ENCODE results near the gene CLIC1.

CLIC1 gene

GRCh38 chr6:31768363-31769257, 32.3 kb upstream of the CLIC1 start:
- DNase-seq, result no peak

DNA sequence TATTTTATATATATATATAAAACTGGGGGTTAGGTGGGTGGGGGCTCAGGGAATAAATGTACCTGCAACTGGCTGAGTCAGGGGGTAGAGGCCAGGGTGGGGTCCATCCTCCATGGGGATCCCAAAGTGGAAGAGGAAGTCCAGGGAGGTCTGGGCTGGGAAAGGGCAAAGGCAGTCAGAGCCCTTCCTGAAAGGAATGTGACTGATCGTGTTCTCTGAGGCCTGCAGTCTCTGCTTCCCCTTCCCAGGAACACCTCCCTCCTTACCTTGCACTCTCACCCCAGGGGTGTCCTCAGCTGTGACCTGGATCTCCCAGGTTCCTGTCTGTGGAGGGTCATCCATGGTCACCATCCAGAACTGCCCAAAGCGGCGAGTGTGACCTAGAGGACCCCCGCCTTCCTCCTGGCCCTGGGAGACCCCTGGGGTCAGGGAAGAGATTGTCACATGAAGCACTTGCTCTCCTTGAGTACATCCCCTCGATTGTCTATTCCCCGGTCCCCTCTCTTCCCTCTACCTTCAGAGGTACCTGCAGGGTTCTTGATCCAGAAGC, 30.8 kb upstream of the CLIC1 start:
- DNase-seq, result no peak

DNA sequence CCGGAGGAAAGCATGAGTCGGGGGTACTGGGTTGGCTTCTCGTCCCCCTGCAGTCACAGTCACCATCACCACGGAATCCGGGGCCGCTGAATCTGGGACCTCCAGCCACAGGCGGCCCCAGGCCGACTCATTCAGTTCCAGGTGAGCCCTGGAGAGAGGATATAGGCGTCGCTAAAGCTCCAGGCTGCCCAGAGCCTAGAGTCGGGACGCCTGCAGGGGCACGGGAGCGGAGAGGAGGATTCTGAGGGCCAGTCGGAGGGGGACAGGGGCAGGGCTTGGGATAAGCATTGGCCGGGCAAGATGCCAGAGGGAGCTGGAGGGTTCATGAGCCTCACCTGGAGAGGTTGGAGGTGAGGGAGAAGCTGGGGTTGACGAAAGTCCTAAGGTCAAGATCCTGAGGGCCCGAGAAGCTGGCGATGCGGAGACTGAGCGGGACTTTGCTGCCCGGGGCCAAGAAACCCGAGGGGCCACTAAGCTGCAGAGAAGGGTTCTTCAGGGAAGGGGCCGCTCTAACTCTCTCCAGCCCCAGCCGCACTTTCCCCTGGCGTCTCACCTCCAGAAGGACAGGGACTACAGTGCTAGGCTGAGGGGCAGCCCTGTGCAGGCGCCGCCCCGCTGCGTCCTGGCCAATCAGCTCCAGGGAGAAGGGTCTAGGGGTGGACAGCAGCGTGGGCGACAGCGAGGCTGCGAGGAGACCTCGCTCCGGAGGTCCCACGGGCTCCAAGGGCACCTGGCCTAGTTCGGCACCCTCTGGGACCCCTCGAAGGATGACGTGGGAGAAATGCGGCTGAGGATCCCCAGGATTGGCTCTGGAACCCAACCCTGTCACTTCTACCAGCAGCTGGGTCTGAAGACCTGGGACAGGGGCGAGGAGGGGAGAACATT, 29.8 kb upstream of the CLIC1 start:
- no peak for DNase-seq

- DNase-seq, result no peak
Observed at GRCh38 chr6:31765559-31765909, 29.2 kb upstream of the CLIC1 start.

DNA sequence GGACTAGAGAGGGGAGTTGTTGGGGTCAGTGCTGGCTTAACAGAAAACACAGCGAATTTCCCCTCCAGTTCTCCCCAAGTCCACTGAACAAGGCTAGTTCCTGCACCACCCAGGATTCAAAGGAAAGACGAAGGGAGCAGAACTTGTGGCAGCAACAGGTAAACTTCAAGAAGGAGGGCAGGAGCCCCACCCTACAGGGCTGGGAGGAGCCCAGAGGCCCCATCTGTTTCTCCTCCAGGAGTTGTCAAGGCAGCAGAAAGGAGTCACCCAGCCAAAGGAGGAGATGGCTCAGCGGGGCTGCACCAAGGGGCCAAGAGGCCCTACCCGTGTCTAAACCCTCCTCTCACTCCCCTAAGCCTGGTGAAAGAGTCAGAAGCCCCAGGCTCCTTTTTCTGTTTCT, 27.9 kb upstream of the CLIC1 start:
- no peak for DNase-seq

DNA sequence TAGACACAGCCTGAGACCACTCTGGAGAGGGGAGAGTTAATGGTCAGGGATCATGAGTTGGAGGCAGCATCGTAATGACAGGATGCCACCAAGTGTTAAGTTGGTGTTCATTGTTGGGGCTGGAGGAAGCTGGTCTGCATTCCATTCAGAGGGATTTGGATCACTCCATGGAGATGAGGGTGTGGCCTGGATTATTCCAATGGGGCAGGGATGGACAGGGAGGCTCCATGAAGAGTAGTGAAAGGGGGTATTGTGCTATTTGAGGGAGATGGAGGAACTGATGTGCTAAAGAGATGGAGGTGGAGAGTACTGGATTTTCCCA, 27.2 kb upstream of the CLIC1 start:
- DNase-seq, result no peak

- DNase-seq, result no peak
Observed at GRCh38 chr6:31762878-31763618, 26.7 kb upstream of the CLIC1 start.

GRCh38 chr6:31762356-31762755, 26.0 kb upstream of the CLIC1 start, which contains the start of gene SAPCD1:
Gene SAPCD1 (plus strand): TSS chr6:31762656. CDS start chr6:31763055, 399 bp downstream.
- no peak for DNase-seq

- no peak for DNase-seq
Observed at GRCh38 chr6:31761343-31761742, 25.0 kb upstream of the CLIC1 start.

GRCh38 chr6:31760790-31761189, 24.5 kb upstream of the CLIC1 start:
- no peak for DNase-seq

- no peak for DNase-seq
Observed at GRCh38 chr6:31758281-31758680, 22.0 kb upstream of the CLIC1 start.

DNA sequence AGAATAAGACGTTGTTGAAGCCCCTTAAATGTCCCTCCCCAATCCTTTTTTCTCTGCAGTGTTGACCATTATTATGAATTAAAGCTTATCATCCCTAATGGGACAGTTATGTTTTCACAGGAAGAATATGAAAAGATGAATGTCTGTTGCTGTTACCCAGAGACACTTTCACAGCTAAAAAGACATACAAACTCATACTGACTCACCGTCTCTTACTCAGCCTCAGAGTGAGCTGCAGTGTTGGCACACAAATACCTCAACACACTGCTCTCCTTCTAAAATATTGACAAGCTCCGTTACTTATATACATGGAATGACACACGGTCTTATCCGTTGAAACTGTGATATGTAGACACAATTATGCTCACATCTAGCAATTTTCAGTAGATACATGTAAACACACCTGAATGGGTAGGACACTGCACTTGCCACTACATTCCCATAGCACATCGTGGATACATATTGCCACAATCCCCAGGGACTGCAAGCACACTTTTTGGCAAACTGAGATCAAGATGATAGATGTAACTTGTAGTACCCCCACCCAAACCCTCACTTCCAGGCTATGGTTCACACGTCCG, 16.5 kb upstream of the CLIC1 start:
- no peak for DNase-seq

DNA sequence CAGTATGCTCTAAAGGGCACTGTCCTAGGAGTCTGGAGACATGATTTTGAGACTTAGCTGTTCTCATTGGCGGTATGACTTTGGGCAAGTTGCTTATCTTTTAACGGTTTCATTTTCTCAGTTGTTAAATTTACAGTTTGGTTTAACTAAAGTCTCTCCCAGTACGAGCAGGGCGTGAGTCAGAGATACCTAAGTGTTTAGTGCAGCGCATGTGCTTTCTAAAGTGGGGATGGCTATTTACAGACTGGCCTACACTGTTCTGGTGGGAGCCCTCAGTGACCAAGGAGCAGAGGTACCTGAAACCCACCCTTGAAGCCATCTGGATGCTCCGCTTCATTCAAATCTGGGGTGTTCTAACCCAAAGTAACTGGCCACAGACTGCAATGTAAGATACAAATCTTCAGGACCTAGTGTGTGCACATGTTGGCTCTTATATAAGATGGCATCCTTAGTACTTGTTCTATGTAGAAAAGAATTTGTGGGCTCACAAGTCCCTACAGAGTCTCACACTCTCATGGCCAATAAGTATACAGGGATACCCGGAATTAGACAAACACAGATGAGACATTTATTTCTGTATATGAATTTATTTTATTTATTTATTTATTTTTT, 14.2 kb upstream of the CLIC1 start:
- DNase-seq, result no peak

- no peak for DNase-seq
Observed at GRCh38 chr6:31749301-31750036, 13.1 kb upstream of the CLIC1 start.

DNA sequence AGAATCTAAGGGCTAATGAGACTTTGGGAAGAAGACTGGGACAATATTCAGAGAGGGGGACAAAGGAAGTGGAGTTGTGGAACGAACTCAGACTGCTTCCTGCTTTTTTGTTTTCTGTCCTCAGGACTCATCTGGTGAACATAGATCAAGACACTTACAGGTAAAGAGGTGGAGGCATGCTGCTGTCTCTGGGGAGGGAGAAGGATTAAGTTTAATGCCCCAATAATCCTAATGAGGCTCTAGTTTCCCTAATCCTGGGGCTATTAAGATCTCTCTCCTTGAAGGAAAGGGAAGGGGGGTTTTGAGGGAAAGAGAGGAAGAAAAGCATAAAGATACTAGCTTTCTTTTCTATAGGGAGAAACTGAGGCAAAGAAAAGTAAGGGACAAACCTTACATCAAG, 8.1 kb upstream of the CLIC1 start:
- no peak for DNase-seq

- DNase-seq, result no peak
Observed at GRCh38 chr6:31742894-31743293, 6.6 kb upstream of the CLIC1 start.

GRCh38 chr6:31741815-31742214, 5.5 kb upstream of the CLIC1 start:
- no peak for DNase-seq

GRCh38 chr6:31740397-31741223, 4.3 kb upstream of the CLIC1 start:
- no peak for DNase-seq

GRCh38 chr6:31739639-31740396, 3.5 kb upstream of the CLIC1 start, which contains the start of gene MSH5:
Gene MSH5 (plus strand): TSS chr6:31740005. CDS start chr6:31740467, 462 bp downstream.
- peak; percentile 96 for DNase-seq

All from activated naive CD4-positive, alpha-beta T cell treated with Interleukin-2 at 50 U/mL for 16 hours (primary cell).